ENCODE results near the gene APBA2.

Gene APBA2

GRCh38 chr15:29059871-29060640 lies 174.3 kb downstream of the APBA2 start:
- no peak overlapping the region for H3K4me3 ChIP-seq (ENCODE audit: low read depth, low read length)
- DNase-seq (ENCODE audit: low read depth): no peak
- TF ChIP-seq, protein P1, sequence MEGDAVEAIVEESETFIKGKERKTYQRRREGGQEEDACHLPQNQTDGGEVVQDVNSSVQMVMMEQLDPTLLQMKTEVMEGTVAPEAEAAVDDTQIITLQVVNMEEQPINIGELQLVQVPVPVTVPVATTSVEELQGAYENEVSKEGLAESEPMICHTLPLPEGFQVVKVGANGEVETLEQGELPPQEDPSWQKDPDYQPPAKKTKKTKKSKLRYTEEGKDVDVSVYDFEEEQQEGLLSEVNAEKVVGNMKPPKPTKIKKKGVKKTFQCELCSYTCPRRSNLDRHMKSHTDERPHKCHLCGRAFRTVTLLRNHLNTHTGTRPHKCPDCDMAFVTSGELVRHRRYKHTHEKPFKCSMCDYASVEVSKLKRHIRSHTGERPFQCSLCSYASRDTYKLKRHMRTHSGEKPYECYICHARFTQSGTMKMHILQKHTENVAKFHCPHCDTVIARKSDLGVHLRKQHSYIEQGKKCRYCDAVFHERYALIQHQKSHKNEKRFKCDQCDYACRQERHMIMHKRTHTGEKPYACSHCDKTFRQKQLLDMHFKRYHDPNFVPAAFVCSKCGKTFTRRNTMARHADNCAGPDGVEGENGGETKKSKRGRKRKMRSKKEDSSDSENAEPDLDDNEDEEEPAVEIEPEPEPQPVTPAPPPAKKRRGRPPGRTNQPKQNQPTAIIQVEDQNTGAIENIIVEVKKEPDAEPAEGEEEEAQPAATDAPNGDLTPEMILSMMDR (IDR thresholded peaks at IDR 0.05; ENCODE audit: low read depth, low read length, missing control alignments): no peak

DNA sequence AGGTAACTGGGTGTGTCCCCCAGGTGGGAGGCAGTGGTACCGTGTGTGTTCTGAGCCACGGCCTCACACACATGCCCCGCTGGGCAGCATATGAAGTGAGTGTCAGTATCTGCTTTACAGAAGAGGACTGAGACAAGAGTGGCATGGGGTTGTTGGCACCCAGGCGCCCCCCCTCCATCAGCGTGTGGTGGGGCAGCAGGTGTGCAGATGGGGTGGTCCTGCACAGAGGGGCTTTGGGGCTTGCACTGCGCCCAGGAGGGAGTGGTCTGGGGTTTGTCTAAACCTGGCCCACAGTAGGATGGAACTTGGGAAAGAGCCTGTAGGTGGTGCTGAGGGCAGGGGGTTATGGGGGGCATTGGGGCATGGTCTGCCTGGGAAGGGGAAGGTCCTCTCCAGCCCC lies 176.0 kb downstream of the APBA2 start:
- TF ChIP-seq, protein P1 (IDR thresholded peaks at IDR 0.05; ENCODE audit: low read depth, low read length, missing control alignments): no peak
- H3K4me3 ChIP-seq (ENCODE audit: low read depth, low read length): no peak overlapping the region
- no peak for DNase-seq (ENCODE audit: low read depth)

DNA sequence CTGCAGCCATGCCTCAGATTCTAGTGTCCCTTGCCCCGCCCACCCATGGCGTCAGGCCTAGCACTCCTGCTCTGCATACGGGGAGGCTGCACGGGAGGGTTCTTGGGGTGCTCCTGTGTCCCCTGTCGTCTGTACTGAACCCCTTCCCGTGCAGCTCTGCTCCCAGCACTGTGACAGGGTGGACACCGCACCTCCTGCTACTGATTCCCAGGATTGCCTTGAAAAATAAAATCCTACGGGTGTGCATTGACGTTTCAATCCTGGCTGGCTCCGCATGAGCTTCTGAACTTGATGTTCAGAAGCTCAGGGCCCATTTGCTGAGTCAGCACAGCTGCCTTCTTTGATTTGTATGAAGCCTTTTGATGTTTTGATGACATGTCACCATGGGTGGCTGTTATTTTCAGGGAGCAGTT lies 176.4 kb downstream of the APBA2 start:
- TF ChIP-seq, protein P1 (IDR thresholded peaks at IDR 0.05; ENCODE audit: low read depth, low read length, missing control alignments): no peak
- no peak overlapping the region for H3K4me3 ChIP-seq (ENCODE audit: low read depth, low read length)
- no peak for DNase-seq (ENCODE audit: low read depth)

DNA sequence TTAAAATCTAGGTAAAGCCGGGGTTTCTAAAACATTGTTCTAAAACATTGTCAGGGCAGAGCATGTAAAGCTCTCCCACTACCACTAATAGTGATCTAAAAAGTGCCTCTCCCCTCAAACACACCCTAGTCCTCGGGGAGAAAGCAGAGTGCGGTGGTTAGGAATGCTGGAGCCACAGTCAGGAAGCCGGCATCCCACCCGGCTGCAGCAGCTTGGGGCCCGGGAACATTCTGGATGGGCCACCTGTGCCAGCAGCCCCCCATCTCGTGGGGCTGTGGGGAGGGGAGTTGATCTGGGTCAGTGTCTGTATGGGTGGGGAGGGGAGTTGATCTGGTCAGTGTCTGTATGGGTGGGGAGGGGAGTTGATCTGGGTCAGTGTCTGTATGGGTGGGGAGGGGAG lies 176.9 kb downstream of the APBA2 start:
- no peak overlapping the region for H3K4me3 ChIP-seq (ENCODE audit: low read depth, low read length)
- no peak for DNase-seq (ENCODE audit: low read depth)
- TF ChIP-seq, protein P1 (IDR thresholded peaks at IDR 0.05; ENCODE audit: low read depth, low read length, missing control alignments): no peak

- DNase-seq (ENCODE audit: low read depth): no peak
- no peak overlapping the region for H3K4me3 ChIP-seq (ENCODE audit: low read depth, low read length)
- TF ChIP-seq, protein P1 (IDR thresholded peaks at IDR 0.05; ENCODE audit: low read depth, low read length, missing control alignments): no peak
Observed at GRCh38 chr15:29063646-29064045, 177.9 kb downstream of the APBA2 start.

DNA sequence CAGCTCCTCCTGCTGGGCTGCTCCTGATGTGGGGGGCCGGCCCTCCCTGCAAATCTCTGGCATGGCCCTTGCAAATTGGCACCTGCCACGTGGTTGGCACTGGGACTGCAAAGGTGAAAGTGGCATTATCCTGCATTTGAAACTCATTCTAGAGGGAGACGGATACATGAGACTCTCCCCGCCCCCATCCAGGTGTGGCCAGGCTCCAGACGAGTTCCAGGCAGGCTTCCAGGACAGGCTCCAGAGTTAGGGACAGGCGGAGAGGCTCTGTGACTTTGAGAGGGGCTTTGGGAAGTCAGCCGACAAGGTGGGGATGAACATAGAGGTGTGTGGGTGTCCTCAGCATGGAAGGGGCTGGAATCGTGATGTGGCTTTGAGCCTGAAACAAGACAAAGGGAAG lies 178.5 kb downstream of the APBA2 start:
- TF ChIP-seq, protein P1 (IDR thresholded peaks at IDR 0.05; ENCODE audit: low read depth, low read length, missing control alignments): no peak
- DNase-seq (ENCODE audit: low read depth): no peak
- H3K4me3 ChIP-seq (ENCODE audit: low read depth, low read length): no peak overlapping the region

DNA sequence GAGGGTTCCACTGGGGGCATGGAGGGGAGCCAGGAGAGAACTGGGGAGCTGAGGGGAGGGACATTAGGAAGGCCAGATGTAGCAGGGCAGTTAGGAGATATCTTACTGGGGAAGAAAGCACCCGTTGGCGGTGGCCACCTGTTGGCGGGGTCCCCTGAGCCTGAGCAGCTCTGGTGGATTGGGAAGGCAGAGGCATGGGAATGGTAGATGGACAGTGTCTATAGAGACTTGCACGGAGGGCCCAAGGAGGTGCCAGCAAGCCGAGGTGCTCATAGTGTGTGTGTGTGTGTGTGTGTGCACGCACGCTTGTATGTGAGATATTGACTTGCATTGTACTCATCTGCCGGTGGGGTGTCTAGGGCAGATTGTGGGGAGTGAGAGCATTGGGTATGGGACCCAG lies 179.0 kb downstream of the APBA2 start:
- no peak overlapping the region for H3K4me3 ChIP-seq (ENCODE audit: low read depth, low read length)
- no peak for DNase-seq (ENCODE audit: low read depth)
- TF ChIP-seq, protein P1 (IDR thresholded peaks at IDR 0.05; ENCODE audit: low read depth, low read length, missing control alignments): no peak
